ENCODE data around the gene BRD2.
"Not testable (repeated sequence)": the region's sequence is repeated elsewhere in the genome, so short reads cannot be mapped to it uniquely, and the experiment has no call there.

BRD2 gene

DNA sequence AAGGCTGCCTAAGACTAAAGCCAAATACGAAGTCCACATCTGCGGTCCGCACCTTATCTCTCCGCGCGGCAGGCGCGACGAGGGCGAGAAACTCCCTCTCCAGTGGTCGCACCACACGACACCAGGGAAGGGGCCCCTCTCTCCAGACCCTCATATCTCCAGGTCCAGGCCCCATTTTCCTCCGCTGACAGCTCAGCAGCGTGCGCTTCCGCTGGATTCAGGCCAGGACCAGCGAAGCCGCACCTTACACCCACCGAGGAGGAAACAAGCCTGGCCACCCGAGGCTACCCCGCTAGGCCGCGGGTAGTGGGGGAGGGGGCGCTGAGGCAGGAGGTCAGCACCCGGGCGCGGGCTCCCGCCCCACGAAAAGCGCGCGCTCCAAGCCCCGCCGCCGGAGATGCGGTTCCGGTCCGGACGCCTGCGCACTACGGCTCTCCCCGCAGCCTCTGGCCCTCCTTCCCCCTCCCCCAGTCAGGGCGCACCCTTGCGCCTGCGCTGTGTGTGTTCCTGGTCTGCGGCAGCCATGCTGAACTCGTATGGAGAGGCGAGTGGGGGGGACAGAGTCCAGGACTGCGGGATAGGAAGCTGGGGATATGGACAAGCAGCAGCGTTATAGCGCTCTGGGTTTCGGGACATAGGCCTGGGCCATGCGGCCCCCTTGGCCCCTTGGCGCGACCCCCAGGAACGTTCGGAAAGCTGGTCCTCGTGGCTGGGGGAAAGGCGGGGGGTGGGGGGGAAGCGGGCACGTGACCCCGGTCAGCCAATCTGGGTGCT lies at the start of gene BRD2:
BRD2 (plus strand) TSS at position 502 of the 774 bp plus-strand sequence. CDS start 4,305 bp downstream, outside the sequence.
- DNase-seq (ENCODE audit: low spot score), result peak; percentile 96

DNA sequence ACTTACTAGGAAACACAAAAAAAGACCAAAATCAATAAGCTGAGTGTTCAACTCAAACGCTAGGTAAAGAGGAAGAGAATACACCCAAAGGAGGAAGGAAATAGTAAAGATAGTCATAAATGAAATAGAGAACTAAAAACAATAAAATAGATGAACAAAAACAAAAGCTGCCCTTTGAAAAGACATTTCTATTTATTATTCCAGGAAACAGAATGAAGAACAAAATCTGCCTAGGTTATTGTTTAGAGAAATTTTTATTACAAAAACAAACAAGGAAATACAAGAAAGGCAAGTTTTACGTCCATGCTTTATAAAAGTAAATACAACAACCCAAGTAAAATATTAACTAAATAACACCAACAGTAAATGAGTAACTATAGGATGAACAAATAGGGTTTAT lies 47.7 kb upstream of the BRD2 start:
- DNase-seq (ENCODE audit: low spot score), result peak; percentile 18

DNA sequence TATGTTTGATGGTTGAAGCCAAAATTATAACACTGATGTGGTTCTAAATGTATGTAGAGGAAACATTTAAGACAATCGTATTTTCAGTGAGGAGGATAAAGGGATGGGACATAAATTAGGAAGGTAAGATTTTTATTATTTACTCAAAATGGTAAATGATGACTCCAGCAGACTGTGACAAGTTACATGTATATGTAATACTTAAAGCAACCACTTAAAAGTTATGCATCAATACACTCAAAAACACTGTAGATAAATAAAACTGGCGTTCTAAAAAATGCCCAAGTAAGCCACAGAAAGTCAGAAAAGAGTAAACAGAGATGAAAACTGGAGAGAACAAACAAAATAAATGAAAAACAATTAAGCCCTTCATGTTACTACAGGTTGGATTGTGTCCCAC lies 46.3 kb upstream of the BRD2 start:
- DNase-seq (ENCODE audit: low spot score), result no peak

- DNase-seq (ENCODE audit: low spot score), result no peak
These were observed 37.2 kb upstream of the BRD2 start for GRCh38 chr6:32931211-32931610.

DNA sequence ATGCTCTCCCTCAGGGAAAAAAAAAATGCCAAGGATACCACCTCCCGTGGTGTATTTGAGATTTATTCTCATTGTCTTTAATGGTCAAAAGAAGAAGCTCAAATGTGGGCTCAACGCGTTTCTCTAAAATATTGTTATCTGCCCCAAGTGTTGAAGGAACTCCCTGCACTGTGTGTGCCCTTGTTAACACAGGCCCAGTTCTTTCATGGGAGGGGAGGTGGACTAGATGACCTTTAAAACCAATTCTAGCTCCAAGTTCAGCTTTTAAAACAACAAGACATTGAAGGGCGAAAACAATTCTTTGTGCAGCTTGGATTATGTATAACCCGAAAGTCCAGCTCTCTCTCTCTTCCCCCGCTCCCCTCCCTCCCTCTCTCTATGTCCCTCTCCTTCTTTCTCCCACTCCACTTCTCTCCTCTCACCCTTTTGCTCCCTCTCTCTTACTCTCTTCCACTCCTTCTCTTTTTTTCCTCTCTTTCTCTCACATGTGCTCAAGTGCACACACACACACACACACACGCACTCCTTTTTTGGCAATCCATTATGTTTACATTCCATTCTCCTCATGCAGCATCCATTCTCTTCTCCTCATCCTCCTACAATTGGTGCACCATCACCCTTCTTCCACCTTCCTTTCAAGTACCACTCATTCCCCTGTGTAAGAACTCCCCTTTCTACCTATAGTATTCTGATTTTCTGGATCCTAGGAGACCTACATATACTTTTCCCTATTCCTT lies 36.1 kb upstream of the BRD2 start:
- DNase-seq (ENCODE audit: low spot score), result no peak

DNA sequence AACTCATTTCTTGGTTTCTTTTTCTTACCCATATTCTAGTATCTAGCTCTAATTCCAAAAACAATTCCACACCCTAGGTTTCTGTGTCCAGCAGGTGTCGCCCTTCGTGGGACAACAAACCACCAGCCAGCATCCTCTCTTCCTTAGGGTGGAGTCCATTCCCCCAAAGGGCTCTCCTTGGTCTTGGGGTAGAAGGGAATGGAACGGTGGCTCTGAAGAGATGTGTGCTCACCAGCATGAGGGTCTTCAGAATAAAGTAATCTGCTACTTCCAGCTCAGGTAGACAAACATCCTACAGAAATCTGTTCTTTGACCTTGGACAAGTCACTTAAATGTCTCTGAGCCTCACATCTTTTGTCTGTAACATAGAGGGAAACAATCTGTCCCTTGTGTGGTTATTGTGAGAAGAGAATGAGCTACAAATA lies 34.7 kb upstream of the BRD2 start:
- peak; percentile 59 for DNase-seq (ENCODE audit: low spot score)

DNA sequence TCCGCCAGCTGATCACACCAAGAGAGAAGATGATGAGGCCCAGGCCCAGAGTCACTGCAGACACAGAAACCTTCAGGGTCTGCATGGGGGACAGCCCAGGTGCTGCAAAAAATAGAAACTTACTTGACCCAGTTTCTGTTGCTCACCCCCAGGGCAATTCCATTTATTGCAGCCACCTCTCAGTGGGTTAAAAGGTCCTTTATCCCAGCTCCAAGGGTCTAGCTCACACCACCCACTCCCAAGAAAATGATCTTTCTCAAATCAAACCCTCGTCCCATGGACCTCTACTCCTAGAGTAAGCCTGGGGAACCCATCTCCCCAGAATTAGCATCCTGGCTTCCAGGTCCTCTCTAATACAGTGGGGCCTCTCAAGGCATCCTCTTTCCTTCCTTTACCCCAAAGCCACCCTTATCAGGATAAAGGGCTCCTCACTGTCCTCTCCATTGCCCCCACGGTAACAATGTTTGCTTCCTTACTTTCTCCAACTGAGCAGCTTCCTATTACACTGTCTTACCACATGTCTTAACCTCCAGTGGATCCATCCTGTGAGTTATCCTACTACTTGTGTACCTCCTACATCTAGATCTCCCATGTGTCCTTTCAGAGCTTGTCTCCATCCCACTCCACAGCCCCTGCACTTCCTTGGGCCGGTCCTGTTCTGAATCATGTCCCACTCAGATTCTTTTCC lies 32.7 kb upstream of the BRD2 start:
- DNase-seq (ENCODE audit: low spot score), result no peak

- DNase-seq (ENCODE audit: low spot score), result no peak
These were observed 31.9 kb upstream of the BRD2 start for GRCh38 chr6:32936239-32937152.

- DNase-seq (ENCODE audit: low spot score), result no peak
These were observed 31.2 kb upstream of the BRD2 start for GRCh38 chr6:32937230-32937633.

DNA sequence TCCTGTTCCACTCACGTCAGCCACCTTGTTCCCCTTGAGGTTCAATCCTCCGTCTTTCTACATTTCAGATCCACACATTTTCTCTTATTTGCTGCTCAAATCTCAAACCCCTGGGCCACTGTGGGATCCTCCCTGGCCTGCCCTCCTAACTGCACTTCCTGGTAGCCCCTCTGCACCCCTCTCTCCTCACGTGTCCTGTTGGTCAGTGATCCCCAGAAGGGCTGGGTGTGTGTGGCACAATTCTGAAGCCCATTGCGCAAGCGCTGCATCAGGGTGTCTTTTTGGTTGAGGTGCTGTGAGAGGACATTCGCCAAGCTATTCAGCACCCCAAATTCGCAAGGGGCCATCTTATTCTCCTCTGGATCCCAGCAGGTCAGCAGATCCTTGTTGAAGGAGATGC lies 29.9 kb upstream of the BRD2 start:
- DNase-seq (ENCODE audit: low spot score), result no peak

DNA sequence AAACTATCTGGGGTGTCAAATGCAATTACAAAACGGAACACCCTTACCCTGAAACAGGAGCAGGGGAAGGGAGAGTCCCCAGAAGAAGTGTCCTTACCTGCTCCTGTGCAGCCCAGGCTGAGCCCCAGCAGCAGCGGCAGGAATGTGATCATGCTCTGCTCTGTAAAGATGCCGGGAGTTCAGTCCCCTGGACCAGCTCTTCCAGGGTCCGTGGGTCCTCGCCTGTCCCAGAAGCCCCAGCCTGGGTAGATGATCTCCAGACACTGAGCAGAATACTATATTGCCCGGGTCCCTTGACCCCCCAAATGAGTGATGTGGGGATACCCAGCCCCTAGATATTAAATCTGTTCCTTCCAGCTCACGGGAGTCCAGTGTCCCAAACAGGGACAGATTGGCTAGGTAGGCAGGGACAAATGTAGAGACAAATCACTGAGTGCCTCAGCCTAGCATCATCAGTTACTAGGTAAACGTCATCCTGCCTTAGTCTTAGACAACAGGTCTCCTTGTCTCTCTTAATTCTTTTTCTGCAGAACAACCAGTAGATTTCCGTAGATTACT lies 27.7 kb upstream of the BRD2 start, which contains the start of gene HLA-DMB:
HLA-DMB (minus strand) TSS at position 373 of the 558 bp plus-strand sequence; CDS start at position 152, 221 bp downstream.
- DNase-seq (ENCODE audit: low spot score), result peak; percentile 75

DNA sequence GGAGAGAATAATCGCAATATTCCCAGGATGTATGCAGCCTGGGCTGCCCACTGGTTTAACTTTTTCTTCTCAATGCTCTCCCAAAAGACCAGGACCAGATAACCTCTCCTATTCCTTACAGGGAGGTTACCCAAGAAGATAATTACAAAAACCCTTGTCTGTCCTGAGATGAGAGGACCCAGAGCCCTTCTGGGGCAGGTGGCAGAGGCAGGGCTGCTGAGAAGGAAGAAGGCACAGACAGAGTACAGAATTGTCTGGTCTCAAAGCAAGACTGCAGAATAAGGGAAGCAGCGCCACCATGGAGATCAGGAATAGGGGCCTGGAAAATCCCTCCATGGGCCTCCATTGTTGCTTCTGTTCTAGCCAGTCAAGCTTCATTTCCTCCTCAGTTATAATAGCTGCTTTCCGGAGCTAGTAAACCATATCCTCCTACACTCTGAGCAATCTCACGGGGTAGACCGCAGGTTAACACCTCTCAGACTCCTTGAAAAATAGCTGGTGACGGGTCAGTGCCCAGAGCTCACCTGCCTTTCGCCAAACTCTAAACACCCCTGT lies 27.1 kb upstream of the BRD2 start:
- DNase-seq (ENCODE audit: low spot score), result no peak

GRCh38 chr6:32942555-32943123 lies 25.8 kb upstream of the BRD2 start:
- not testable (repeated sequence) for DNase-seq (ENCODE audit: low spot score)

- DNase-seq (ENCODE audit: low spot score), result no peak
These were observed 24.3 kb upstream of the BRD2 start for GRCh38 chr6:32943864-32944649.

DNA sequence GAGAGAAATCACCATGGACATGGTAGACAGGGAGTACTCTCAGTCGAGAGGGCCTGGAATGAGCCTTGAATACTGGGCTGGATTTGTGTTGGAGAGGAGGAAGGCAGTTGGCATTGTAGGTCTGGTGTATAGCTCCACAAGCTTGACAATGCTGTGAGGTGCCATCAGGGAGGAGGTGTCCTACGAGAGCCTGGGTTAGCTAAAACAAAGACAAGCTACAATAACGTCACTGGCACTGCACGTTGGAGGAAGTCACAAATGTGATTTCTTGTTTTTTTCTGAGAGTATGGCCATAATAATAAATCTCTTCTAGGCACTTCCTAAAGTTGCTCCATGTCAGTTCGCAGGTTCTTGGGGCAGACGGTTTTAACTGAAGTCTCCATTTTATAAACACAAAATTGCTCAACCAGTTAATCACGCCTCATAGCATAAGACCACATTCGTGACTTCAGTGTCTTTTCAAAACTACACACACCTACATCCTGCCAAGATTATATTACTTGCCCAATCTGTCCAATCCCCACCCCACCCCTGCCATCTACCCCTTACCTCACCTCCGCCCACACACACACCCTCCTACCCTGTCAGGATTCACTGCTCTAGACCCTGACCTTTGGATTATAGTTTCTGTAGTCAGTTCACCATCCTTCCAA lies 23.2 kb upstream of the BRD2 start:
- no peak for DNase-seq (ENCODE audit: low spot score)

DNA sequence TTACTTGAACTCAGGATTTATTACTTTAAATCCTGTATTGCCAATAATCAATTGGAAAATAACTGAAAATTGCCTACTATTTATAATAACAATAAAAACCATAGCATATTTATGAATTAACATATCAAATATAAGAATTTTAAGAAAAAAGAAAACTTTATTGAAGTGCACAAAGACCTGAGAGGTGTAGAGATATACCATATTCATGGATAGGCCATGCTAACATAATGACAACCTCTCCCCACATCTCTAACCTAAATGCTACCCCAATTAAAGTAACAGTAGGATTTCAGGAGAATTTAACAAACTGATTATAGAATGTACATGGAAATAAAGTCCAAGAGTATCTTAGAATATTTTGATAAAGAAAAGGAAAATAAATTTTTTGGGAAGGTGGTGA lies 22.4 kb upstream of the BRD2 start:
- DNase-seq (ENCODE audit: low spot score), result no peak

- DNase-seq (ENCODE audit: low spot score), result no peak
These were observed 21.5 kb upstream of the BRD2 start for GRCh38 chr6:32946893-32947292.

- peak; percentile 55 for DNase-seq (ENCODE audit: low spot score)
These were observed 20.6 kb upstream of the BRD2 start for GRCh38 chr6:32947552-32948465.
